Liver (tissue), 9 donors: ENCODE measurements around the gene CLEC1A. TPM values are rescaled to one million over a fixed set of nuclear protein-coding genes. Genes with fewer than 3 reads are reported as not detected.

ENCODE experiments used
- DNase-seq: peaks from one replicate; pipeline ENCODE4 v3.0.0-alpha.2; 2017; ENCODE audit warnings: low spot score
- H3K27ac ChIP-seq, 2 donors: one replicate each; pipeline ENCODE4 v1.7.0; 2013; ENCODE audit warnings: inconsistent platforms in 2 of 2, low read length in 2 of 2, control low read depth in 1 of 2, low read depth in 1 of 2, mild to moderate bottlenecking in 1 of 2
- H3K27me3 ChIP-seq, 4 donors: one replicate each; pipeline versions ENCODE4 v1.6.1 to v1.7.0; 2013; ENCODE audit warnings: low read length in 3 of 4, inconsistent platforms in 1 of 4, mild to moderate bottlenecking in 1 of 4, moderate library complexity in 1 of 4; ENCODE audit not compliant: control insufficient read depth in 4 of 4, insufficient read depth in 4 of 4
- H3K36me3 ChIP-seq, 4 donors: one replicate each; pipeline versions ENCODE4 v1.6.1 to v1.7.0; 2013; ENCODE audit warnings: low read length in 3 of 4, mild to moderate bottlenecking in 3 of 4, low read depth in 1 of 4, moderate library complexity in 1 of 4; ENCODE audit not compliant: control insufficient read depth in 4 of 4, insufficient read depth in 3 of 4
- H3K4me1 ChIP-seq, 4 donors: one replicate each; pipeline versions ENCODE4 v1.6.1 to v1.7.0; 2013; ENCODE audit warnings: low read length in 3 of 4, mild to moderate bottlenecking in 3 of 4, moderate library complexity in 1 of 4; ENCODE audit not compliant: control insufficient read depth in 4 of 4, insufficient read depth in 4 of 4
- H3K4me3 ChIP-seq, 3 donors: one replicate each; pipeline versions ENCODE4 v1.6.1 to v1.7.0; 2013; ENCODE audit warnings: low read length in 3 of 3, control low read depth in 1 of 3, low read depth in 1 of 3, mild to moderate bottlenecking in 1 of 3
- H3K9ac ChIP-seq, 2 donors: one replicate each; pipeline ENCODE4 v1.7.0; 2013; ENCODE audit warnings: low read length in 2 of 2, mild to moderate bottlenecking in 2 of 2, moderate library complexity in 2 of 2, control low read depth in 1 of 2, low read depth in 1 of 2
- H3K9me3 ChIP-seq, 4 donors: one replicate each; pipeline versions ENCODE4 v1.6.1 to v1.7.0; 2013; ENCODE audit warnings: low read length in 3 of 4; ENCODE audit not compliant: control insufficient read depth in 4 of 4
- ATF3 ChIP-seq: IDR thresholded peaks from 2 replicates; pipeline ENCODE4 v1.6.1; 2016; ENCODE audit warnings: antibody characterized with exemption
- CTCF ChIP-seq: fragments of 150-350 bp; IDR thresholded peaks from 2 replicates; pipeline ENCODE4 v1.5.1; 2017; ENCODE audit warnings: improper control_type of control experiment, low read depth, low read length; ENCODE audit not compliant: missing input control
- EGR1 ChIP-seq, 2 donors: IDR thresholded peaks; 2 replicates each; pipeline ENCODE4 v1.6.1; 2016 to 2018; ENCODE audit warnings: antibody characterized with exemption in 2 of 2, low read depth in 2 of 2
- FOXA1 ChIP-seq: IDR thresholded peaks from 2 replicates; pipeline ENCODE4 v1.6.1; 2016; ENCODE audit warnings: antibody characterized with exemption
- FOXA2 ChIP-seq: IDR thresholded peaks from 2 replicates; pipeline ENCODE4 v1.6.1; 2016; ENCODE audit warnings: antibody characterized with exemption
- GABPA ChIP-seq, 2 donors: IDR thresholded peaks in 1 of 2; conservative IDR thresholded peaks in 1 of 2; 2 replicates each; pipeline ENCODE4 v1.6.1; 2016; ENCODE audit warnings: antibody characterized with exemption in 2 of 2, mild to moderate bottlenecking in 1 of 2, moderate library complexity in 1 of 2
- HNF4A ChIP-seq, 2 donors: conservative IDR thresholded peaks; 2 replicates each; pipeline ENCODE4 v1.6.1; 2016; ENCODE audit warnings: antibody characterized with exemption in 2 of 2, mild to moderate bottlenecking in 2 of 2
- HNF4G ChIP-seq: IDR thresholded peaks from 2 replicates; pipeline ENCODE4 v1.6.1; 2016; ENCODE audit warnings: antibody characterized with exemption
- JUND ChIP-seq, 2 donors: IDR thresholded peaks; 2 replicates each; pipeline ENCODE4 v1.6.1; 2016; ENCODE audit warnings: antibody characterized with exemption in 2 of 2
- MAX ChIP-seq: IDR thresholded peaks from 2 replicates; pipeline ENCODE4 v1.6.1; 2016; ENCODE audit warnings: antibody characterized with exemption
- RAD21 ChIP-seq, 2 donors: IDR thresholded peaks; 2 replicates each; pipeline ENCODE4 v1.6.1; 2016; ENCODE audit warnings: antibody characterized with exemption in 2 of 2, mild to moderate bottlenecking in 2 of 2
- REST ChIP-seq: IDR thresholded peaks from 2 replicates; pipeline ENCODE4 v1.6.1; 2016; ENCODE audit warnings: antibody characterized with exemption, mild to moderate bottlenecking
- RXRA ChIP-seq, 2 donors: IDR thresholded peaks; 2 replicates each; pipeline ENCODE4 v1.6.1; 2017 to 2018; ENCODE audit warnings: antibody characterized with exemption in 2 of 2, mild to moderate bottlenecking in 1 of 2
- SP1 ChIP-seq: IDR thresholded peaks from 2 replicates; pipeline ENCODE4 v1.6.1; 2018; ENCODE audit warnings: antibody characterized with exemption, mild to moderate bottlenecking
- TAF1 ChIP-seq: conservative IDR thresholded peaks from 2 replicates; pipeline ENCODE4 v1.6.1; 2016; ENCODE audit warnings: antibody characterized with exemption, mild to moderate bottlenecking
- YY1 ChIP-seq: IDR thresholded peaks from 2 replicates; pipeline ENCODE4 v1.6.1; 2016; ENCODE audit warnings: antibody characterized with exemption, mild to moderate bottlenecking
- WGBS: extraction: QIAGEN DNeasy Blood & Tissue Kit; methylation state at CpG from one replicate; pipeline ENCODE4 v1.1.7; 2013; 5-methylcytosine and 5-hydroxymethylcytosine counted together
- polyA plus RNA-seq, 2 donors: library from polyadenylated mRNA; stranded (reverse) in 1 of 2; unstranded in 1 of 2; fragments of 200-250 nt in 1 of 2; fragments of >200 nt in 1 of 2; fragmentation: Nextera tagmentation in 1 of 2; extraction: Ambion mirVana in 1 of 2; gene quantifications; one replicate each; pipeline versions ENCODE4 v1.2.1 to v1.2.3, GENCODE V29; 2013 to 2015
- total RNA-seq, 2 donors: library from RNA; depleted of rRNA; stranded (reverse); fragments of >200 nt; gene quantifications; one replicate each; pipeline ENCODE4 v1.2.3, GENCODE V29; 2014
- TF ChIP-seq, protein P1 (sequence below): IDR thresholded peaks from 2 replicates; pipeline ENCODE4 v1.6.1; 2016; ENCODE audit warnings: antibody characterized with exemption
- donor health status: healthy.
- donor health status: healthy.
- donor health status: healthy.
- donor health status: healthy.
- donor health status: healthy.

Gene CLEC1A
- total and polyA plus RNA-seq, 4 donors, result 0.09 to 2.1 (median 1.1) TPM

- H3K9ac ChIP-seq, result no peak overlapping the region
- H3K27me3 ChIP-seq, result no peaks in the 10 kb centered on the region
- H3K27ac ChIP-seq, result no peak overlapping the region
- TF ChIP-seq FOXA1 (no peak), HNF4G (no peak), ATF3 (no peak), RXRA (IDR thresholded peaks at IDR 0.05) (no peak), REST (no peak), MAX (no peak), CTCF (no peak), YY1 (no peak), FOXA2 (no peak), GABPA (IDR thresholded peaks at IDR 0.05 in 1 of 2, conservative IDR thresholded peaks at IDR 0.05 in 1 of 2) (no peak), EGR1 (IDR thresholded peaks at IDR 0.05; ENCODE audit: low read depth in 2 of 2) (no peak), TAF1 (no peak), JUND (IDR thresholded peaks at IDR 0.05) (no peak), HNF4A (conservative IDR thresholded peaks at IDR 0.05) (no peak), SP1 (no peak), RAD21 (IDR thresholded peaks at IDR 0.05) (no peak)
- TF ChIP-seq, protein P1, sequence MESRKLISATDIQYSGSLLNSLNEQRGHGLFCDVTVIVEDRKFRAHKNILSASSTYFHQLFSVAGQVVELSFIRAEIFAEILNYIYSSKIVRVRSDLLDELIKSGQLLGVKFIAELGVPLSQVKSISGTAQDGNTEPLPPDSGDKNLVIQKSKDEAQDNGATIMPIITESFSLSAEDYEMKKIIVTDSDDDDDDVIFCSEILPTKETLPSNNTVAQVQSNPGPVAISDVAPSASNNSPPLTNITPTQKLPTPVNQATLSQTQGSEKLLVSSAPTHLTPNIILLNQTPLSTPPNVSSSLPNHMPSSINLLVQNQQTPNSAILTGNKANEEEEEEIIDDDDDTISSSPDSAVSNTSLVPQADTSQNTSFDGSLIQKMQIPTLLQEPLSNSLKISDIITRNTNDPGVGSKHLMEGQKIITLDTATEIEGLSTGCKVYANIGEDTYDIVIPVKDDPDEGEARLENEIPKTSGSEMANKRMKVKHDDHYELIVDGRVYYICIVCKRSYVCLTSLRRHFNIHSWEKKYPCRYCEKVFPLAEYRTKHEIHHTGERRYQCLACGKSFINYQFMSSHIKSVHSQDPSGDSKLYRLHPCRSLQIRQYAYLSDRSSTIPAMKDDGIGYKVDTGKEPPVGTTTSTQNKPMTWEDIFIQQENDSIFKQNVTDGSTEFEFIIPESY, result no peak
- no peaks in the 10 kb centered on the region for H3K4me1 ChIP-seq
- WGBS, result 86% methylated on average over 3 of the region's 3 CpGs
- H3K36me3 ChIP-seq, result peaks cover 0 to 3% (median 0%) of the 10 kb centered on the region in 4 donors
- H3K4me3 ChIP-seq, result no peak overlapping the region
- no peak for DNase-seq
- H3K9me3 ChIP-seq, result no peaks in the 10 kb centered on the region
These were observed 20.3 kb upstream of the CLEC1A start for GRCh38 chr12:10119066-10119465.

- H3K4me3 ChIP-seq, result no peak overlapping the region
- peaks cover 0 to 3% (median 0%) of the 10 kb centered on the region in 4 donors for H3K36me3 ChIP-seq
- 94% methylated on average over 7 of the region's 7 CpGs for WGBS
- no peaks in the 10 kb centered on the region for H3K4me1 ChIP-seq
- no peak overlapping the region for H3K27ac ChIP-seq
- H3K27me3 ChIP-seq, result no peaks in the 10 kb centered on the region
- no peak for DNase-seq
- no peak overlapping the region for H3K9ac ChIP-seq
- no peaks in the 10 kb centered on the region for H3K9me3 ChIP-seq
- TF ChIP-seq, protein P1, result no peak
- no peak for TF ChIP-seq SP1
- no peak for TF ChIP-seq EGR1 (IDR thresholded peaks at IDR 0.05; ENCODE audit: low read depth in 2 of 2)
- TF ChIP-seq REST, result no peak
- TF ChIP-seq TAF1, result no peak
- TF ChIP-seq YY1, result no peak
- no peak for TF ChIP-seq GABPA (IDR thresholded peaks at IDR 0.05 in 1 of 2, conservative IDR thresholded peaks at IDR 0.05 in 1 of 2)
- no peak for TF ChIP-seq RXRA (IDR thresholded peaks at IDR 0.05)
- no peak for TF ChIP-seq JUND (IDR thresholded peaks at IDR 0.05)
- no peak for TF ChIP-seq RAD21 (IDR thresholded peaks at IDR 0.05)
These were observed 17.1 kb upstream of the CLEC1A start for GRCh38 chr12:10115890-10116289.
